HG02610 (cell line): ENCODE data around the gene CFAP251.
"Not testable (repeated sequence)": the region's sequence is repeated elsewhere in the genome, so short reads cannot be mapped to it uniquely, and the experiment has no call there.

ENCODE experiments used
- ATAC-seq: cut with Tn5 transposase; IDR thresholded peaks from one replicate; pipeline ENCODE4 v1.9.1; 2021; ENCODE audit warnings: mild to moderate bottlenecking, moderate library complexity; ENCODE audit not compliant: unreplicated experiment

CFAP251 gene

DNA sequence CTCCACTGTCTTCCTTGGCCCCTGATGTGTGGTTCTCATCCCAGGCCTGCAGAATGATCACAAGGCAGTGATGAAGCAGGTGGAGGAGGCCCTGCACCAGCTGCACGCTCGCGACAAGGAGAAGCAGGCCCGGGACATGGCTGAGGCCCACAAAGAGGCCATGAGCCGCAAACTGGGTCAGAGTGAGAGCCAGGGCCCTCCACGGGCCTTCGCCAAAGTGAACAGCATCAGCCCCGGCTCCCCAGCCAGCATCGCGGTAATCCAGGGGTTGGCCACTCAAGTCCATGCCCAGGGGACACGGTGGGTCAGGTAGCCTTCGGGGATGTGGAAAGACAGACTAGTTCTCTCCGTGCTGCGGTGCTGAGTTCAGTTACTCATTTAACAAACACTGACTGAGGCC lies 18.8 kb upstream of the CFAP251 start:
- no peak for ATAC-seq

DNA sequence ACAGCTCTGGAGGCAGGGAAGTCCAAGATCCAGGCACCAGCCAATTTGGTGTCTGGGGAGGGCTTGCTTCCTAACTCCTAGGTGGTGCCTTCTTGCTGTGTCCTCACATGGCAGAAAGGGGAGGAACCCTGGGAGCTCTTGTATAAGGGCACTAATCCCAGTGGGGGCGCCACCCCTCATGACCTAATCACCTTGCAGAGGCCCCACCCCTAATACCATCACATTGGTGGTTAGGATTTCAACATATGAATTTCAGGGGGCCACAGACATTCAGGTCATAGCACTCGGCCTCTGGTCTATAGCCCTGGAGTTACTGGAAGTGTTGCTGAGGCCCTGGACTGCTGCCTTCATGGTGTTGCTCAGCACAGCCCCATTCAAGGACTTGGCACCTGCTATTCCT lies 15.2 kb upstream of the CFAP251 start:
- no peak for ATAC-seq

DNA sequence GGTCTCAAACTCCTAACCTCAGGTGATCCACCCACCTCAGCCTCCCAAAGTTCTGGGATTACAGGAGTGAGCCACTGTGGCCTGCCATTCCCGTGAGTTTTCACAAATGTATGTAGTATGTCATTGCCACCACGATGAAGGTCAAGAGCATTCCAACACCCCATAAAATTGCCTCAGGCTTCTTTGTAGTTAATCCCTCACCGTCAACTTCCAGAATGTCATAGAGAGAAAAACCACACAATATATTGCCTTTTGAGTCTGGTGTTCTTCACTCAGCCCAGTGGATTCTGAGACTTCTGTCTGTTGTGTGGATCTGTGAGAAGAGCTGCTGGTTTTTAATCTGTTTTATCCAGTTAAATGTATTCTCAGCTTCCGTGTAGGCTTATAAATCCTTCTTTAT lies 12.6 kb upstream of the CFAP251 start:
- ATAC-seq, result no peak

- no peak for ATAC-seq
These were observed 9.7 kb upstream of the CFAP251 start for GRCh38 chr12:121908702-121909101.

DNA sequence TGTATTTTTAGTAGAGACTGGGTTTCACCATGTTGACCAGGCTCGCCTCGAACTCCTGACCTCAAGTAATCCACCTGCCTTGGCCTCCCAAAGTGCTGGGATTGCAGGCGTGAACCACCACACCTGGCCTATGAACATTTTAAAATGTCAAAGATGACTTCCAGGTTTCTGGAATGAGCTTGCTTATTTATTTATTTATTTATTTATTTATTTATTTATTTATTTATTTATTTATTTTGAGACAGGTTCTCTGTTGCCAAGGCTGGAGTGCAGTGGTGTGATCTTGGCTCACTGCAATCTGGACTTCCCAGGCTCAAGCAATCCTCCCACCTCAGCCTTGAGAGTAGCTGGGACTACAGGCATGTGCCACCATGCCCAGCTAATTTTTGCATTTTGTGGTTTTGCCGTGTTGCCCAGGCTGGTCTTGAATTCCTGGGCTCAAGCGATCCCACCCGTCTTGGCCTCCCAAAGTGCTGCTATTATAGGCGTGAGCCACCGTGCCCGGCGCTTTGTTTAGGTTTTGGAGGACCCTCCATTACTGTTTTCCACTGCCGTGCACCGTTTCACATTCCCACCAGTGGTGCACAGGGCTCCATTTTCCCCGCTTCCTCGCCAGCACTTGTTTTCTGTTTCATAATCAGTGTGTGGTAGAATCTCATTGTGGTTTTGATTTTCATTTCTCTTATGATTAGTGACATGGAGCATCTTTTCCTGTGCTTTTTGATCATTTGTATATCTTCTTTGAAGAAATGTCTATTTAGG lies 6.4 kb upstream of the CFAP251 start:
- no peak for ATAC-seq

DNA sequence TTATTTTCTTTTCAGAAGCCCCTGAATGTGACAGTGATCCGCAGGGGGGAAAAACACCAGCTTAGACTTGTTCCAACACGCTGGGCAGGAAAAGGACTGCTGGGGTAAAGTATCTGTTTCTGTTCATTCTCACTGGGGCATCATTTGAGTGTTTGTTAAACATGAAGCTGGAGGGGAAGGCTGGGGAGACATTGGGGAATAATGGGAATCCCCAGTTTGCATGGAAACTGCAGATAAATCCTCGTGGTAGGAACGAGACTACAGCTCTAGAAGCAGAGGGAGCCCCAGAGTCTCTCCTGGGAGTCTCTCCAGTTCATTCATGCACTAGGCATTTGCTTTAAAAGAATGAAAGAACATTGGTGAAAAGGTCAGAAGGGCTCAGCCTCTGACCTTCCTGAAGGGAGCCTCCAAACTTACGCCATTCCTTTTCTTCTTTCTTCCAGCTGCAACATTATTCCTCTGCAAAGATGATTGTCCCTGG lies 2.5 kb upstream of the CFAP251 start:
- ATAC-seq, result no peak

- no peak for ATAC-seq
These were observed 1.7 kb upstream of the CFAP251 start for GRCh38 chr12:121916719-121917118.

- ATAC-seq, result peak; percentile 21
These were observed 267 bp downstream of the CFAP251 start for GRCh38 chr12:121918679-121919038.

DNA sequence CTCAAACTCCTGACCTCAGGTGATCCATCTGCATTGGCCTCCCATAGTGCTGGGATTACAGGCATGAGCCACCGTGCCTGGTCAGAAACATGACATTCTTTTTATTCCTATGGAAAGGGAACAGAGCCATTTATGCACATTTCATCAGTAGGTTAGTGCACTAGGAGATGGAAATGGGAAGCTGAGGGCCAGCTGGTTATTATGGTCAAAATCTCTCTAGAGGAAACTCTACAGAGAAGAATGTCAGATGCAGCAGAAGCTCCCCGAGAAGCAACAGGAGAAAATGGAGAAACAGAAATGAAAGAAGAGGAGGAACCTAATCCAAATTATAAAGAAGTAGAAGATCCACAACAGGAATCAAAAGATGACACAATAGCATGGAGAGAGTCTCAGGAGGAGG lies 2.7 kb downstream of the CFAP251 start:
- ATAC-seq, result no peak

DNA sequence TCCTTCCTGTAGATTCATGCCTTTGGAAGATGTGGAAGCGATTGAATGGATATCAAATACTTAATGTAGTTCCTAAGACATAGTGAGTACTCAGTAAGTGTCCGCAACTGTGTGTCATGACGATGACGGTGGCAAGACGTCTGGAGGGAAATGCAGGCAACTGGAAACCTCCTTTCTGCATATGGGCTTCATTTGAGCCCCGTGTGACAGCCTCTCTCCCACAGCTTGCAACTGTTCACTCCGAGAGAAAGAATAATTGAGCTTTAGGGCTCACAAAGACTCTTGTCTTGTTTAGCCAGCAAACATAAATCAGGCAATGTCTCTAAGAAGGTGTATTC lies 6.9 kb downstream of the CFAP251 start:
- ATAC-seq, result no peak

DNA sequence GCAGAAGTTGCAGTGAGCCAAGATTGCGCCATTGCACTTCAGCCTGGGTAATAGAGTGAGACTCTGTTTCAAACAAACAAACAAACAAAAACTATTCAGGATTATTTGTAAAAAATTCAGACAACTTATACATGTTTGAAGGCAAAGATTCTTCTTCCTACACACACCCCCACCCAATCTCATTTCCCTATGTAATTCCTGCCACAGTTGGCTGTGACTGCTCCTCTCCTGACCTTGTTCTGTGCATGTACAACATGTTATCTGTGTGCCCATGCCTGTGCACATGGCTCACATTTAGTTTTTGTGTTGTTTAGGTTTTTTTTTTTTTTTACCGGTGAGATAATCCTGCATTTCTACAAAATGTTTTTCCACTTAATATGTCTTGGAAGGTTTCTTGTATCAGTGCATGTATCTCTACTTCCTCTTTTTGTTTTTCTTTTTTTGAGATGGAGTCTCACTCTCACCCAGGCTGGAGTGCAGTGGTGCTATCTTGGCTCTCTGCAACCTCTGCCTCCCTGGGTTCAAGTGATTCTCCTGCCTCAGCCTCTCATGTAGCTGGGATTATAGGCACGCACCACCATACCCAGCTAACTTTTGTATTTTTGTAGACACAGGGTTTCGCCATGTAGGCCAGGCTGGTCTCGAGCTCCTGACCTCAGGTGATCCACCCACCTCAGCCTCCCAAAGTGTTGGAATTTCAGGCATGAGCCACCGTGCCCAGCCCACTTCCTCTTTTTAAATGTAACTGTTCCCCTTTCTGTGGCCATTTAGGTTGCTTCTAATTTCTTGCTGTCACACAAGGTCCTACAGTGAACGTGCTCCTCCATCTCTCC lies 8.7 kb downstream of the CFAP251 start:
- ATAC-seq, result no peak

DNA sequence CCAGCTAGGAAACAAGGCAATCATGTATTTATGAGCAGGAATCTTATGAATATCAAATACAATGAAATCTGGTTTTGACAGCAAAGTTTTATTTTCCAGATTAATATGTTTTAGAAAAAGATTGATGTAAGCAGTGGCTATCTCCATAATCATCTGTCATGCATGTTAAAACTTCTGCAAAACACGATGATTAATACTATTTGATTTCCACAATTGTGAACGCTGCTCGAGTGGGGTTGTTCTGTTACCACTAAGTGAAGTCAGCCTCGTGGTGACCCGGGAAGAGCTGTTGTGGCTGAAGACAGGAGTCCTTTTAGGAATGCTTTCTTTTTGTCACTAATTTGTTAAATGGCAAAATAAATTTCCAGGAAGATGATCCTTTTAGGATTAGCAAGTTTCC lies 9.4 kb downstream of the CFAP251 start:
- no peak for ATAC-seq

DNA sequence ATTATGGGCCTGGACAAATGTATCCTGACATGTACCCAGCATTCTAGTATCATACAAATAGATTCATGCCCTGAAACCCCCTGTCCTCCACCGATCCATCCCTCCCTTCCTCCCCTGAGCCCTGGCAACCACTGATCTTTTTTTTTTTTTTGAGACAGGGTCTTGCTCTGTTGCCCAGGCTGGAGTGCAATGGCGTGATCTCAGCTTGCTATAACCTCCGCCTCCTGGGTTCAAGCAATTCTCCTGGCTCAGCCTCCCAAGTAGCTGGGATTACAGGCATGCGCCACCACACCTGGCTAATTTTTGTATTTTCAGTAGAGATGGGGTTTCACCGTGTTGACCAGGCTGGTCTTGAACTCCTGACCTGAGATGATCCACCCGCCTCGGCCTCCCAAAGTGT lies 11.2 kb downstream of the CFAP251 start:
- ATAC-seq, result not testable (repeated sequence)

DNA sequence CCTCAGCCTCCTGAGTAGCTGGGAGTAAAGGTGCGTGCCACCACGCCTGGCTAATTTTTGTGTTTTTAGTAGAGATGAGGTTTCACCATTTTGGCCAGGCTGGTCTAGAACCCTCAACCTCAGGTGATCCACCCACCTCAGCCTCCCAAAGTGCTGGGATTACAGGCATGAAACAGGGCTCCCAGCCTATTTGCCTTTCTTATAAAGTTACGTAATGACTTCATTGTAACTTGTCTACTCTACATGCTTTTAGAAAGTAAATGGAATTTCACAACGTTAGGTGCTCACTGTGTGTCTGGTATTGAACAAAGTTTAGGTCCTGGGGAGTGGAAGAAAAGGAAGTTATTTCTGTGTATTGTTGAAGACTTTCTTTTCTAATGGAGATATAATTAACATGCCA lies 12.5 kb downstream of the CFAP251 start:
- no peak for ATAC-seq

DNA sequence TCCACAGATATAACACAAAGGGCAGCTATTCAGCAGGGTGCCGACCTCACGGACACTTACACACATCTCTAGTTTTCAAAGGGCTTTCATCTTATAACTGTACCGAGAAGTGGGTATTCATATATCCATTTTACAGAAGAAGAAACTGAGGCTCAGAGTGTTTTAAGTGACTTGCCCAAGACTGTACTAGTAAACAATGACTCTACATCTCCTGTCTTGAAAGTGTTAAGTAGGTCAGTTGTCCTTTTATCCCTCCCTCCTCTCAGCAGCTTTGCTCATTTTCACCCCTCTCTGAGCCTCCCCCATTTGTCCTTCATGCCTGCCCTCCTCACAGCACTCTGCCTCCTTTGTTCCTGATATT lies 13.8 kb downstream of the CFAP251 start:
- no peak for ATAC-seq

DNA sequence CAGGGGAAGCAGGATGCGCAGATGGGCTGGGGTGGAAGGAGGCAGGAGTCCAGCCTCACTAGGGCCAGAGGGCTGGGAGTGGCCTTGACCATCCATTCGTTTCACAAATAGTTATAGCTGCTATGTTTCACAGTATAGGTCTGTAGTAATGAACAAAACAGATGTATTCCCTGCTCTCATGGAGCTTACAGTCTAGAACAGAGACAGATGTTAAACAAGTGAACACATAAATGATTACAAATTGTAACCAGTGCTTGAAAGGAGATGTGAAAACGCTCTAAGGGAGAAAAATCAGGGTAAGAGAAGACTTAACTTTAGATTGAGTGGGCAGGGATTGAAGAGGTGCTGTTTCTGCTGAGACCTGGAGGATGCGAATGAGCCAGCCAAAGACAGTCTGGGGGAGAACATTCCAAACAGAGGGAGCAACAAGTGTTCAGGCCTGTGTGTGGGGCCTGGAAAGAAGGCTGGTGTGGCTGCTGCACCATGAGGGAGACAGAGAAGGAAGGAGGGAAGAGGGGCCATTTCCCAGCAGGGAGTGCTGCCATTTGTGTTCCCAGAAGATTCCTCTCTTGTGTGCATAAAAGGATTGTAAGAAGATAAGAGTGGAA lies 14.6 kb downstream of the CFAP251 start:
- no peak for ATAC-seq

- ATAC-seq, result no peak
These were observed 15.3 kb downstream of the CFAP251 start for GRCh38 chr12:121933522-121934308.

DNA sequence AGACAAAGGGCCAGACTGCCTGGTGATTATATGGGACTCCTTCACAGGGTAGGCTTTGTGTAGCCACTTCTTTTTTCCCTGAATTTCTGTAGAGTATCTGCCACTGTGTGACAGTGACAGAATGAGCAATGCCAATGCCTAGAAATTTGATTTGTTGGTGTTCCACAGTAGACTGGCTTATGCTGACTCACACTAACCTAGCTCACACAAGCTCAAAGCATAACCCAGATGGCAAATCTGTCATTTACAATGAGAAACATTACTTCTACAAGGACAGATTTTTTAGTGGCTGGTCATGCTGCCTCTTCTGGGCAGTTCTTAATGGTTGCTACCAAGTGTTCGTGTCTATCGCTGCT lies 15.9 kb downstream of the CFAP251 start:
- ATAC-seq, result no peak

- no peak for ATAC-seq
These were observed 19.3 kb downstream of the CFAP251 start for GRCh38 chr12:121937654-121938053.

DNA sequence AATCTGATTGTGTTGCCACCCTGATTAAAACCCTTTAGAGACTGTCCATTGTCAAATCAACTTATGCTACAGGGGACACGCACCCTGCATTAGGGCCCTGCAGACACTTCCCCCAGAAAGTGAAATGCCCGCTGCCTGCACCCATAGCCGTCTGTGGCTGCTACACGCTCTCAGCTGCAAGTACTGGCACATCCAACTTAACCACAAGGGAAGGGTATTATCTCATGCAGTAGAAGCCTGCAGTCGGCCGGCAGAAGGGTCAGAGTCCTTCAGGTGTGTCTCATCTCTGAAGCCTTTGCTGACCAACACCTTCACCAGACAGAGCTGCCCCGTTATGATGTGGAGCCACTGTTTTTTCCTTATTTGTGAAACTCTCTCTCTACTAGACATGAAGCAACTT lies 20.8 kb downstream of the CFAP251 start:
- no peak for ATAC-seq

- ATAC-seq, result no peak
These were observed 21.8 kb downstream of the CFAP251 start for GRCh38 chr12:121939992-121940766.
